Daoy (cell line): ENCODE measurements around the gene CACNA1B. TPM values are rescaled to one million over a fixed set of nuclear protein-coding genes. Genes with fewer than 3 reads are reported as not detected.
A peak's percentile ranks its signal among the peaks of the same experiment; 100 is the strongest.
"Not testable (repeated sequence)": the region's sequence is repeated elsewhere in the genome, so short reads cannot be mapped to it uniquely, and the experiment has no call there.

ENCODE experiments used
- DNase-seq: peaks from one replicate; pipeline ENCODE4 v3.0.0-alpha.2; 2015; ENCODE audit warnings: low read depth
- total RNA-seq: library from RNA; depleted of rRNA; stranded (reverse); fragments of >200 nt; shearing (Covaris generic); gene quantifications from 2 replicates; pipeline ENCODE4 v1.2.3, GENCODE V29; 2014

Gene CACNA1B
- total RNA-seq, 1 experiment from 2014 or later = 0.23 TPM

GRCh38 chr9:138098908-138099791 lies 221.6 kb downstream of the CACNA1B start:
- DNase-seq = no peak

GRCh38 chr9:138099803-138100598 lies 222.4 kb downstream of the CACNA1B start:
- DNase-seq = no peak

GRCh38 chr9:138100711-138101350 lies 223.2 kb downstream of the CACNA1B start:
- DNase-seq = peak; percentile 34

GRCh38 chr9:138101444-138102234 lies 224.1 kb downstream of the CACNA1B start:
- DNase-seq = no peak

GRCh38 chr9:138102246-138103051 lies 224.9 kb downstream of the CACNA1B start:
- no peak for DNase-seq

- DNase-seq = no peak
Observed at GRCh38 chr9:138103111-138103848, 225.7 kb downstream of the CACNA1B start.

- no peak for DNase-seq
Observed at GRCh38 chr9:138103849-138104206, 226.2 kb downstream of the CACNA1B start.

- DNase-seq = no peak
Observed at GRCh38 chr9:138104251-138105122, 226.9 kb downstream of the CACNA1B start.

GRCh38 chr9:138105123-138105415 lies 227.5 kb downstream of the CACNA1B start:
- no peak for DNase-seq

GRCh38 chr9:138105561-138106505 lies 228.3 kb downstream of the CACNA1B start:
- no peak for DNase-seq

- DNase-seq = not testable (repeated sequence)
Observed at GRCh38 chr9:138107039-138107438, 229.5 kb downstream of the CACNA1B start.

GRCh38 chr9:138111607-138112006 lies 234.0 kb downstream of the CACNA1B start:
- no peak for DNase-seq

- DNase-seq = no peak
Observed at GRCh38 chr9:138112090-138112748, 234.6 kb downstream of the CACNA1B start.

- no peak for DNase-seq
Observed at GRCh38 chr9:138112791-138113600, 235.4 kb downstream of the CACNA1B start.

- DNase-seq = peak; percentile 16
Observed at GRCh38 chr9:138113701-138114325, 236.2 kb downstream of the CACNA1B start.
